Measurements from ENCODE around the gene DCUN1D4.
A peak's percentile ranks its signal among the peaks of the same experiment; 100 is the strongest.
"Not testable (repeated sequence)": the region's sequence is repeated elsewhere in the genome, so short reads cannot be mapped to it uniquely, and the experiment has no call there.

Gene DCUN1D4

DNA sequence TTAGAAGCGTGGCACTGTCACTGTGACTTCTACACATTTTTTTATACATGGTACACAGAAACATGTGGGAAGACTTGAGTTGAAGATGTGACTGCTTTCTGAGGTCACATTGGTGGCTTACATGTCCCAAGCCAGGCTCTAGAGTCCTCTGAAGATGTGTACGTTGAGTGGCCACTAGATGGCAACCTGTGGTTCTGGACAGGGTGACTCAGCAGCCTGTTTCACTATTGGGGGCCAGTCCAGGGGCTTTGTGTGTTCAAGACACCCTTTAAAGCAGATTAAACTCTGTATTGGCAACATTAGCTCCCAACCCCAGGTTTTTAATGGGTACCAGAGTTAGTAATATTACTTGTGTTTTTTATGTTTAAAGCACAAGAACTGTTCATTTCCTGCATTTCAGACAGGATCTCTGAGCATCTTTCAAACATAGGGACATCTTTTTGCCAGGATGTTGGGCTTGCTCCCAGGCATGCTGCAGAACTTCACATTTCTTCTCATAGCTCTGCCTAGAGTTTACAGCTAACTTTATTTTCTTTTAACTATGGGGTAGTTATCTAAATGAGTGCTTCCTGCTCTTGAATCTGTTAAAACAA lies 53.0 kb downstream of the DCUN1D4 start:
- peak; percentile 19 for DNase-seq

DNA sequence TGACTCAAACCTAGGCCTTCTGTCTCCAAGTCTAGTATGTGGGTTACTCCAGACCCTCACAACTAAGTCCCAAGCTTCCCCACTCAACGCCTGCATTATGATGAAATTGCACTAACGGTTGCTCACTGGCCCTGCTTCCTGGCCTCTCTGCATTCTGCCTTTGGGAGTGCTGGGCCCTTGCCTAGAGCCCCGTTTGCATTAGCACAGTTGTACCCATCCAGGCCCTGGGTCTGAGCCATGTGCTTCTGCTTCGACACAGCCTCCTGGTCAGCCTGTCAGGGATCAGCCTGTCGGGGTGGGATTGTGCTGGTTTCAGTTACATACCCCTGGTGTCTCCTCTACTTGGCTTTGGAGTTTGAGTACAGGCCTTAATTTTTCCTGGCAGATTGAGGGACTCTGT lies 58.4 kb downstream of the DCUN1D4 start:
- no peak for DNase-seq

DNA sequence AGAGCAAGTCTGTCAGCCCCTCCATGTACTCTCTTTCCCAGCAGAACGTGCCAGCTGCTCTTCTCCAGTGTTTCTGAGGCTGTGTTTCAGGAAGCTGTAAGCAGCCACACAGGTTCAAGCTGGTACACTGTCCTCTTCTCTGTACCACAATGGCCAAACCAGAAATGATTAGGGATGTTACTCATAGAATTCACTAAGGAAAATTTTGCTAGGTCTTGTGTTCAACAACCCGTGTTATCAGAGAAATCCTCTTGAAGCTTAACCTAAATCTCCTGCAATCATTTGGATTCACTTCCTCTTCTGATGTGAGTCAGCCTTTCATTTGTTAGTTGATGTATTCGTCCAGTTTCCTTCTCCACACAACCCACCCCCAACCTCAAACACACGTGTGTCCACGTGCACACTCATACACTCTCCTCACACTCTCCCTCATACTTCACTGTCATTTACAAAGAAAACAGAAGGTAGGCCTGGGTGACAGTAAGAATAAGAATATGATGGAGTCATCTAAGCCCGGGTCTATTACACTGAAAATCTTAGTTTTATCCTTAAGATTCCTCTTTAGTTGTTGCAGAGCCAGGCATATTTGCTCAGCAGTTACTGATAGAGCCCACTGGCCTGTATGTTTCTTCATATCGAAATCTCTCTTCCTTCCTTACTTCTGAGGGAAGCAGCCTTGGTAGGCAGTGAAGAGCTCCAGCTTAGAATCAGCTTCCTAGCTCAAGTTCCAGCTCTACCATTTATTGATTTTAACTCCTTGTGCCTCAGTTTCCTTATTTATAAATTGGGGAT lies 63.4 kb downstream of the DCUN1D4 start:
- DNase-seq, result no peak

DNA sequence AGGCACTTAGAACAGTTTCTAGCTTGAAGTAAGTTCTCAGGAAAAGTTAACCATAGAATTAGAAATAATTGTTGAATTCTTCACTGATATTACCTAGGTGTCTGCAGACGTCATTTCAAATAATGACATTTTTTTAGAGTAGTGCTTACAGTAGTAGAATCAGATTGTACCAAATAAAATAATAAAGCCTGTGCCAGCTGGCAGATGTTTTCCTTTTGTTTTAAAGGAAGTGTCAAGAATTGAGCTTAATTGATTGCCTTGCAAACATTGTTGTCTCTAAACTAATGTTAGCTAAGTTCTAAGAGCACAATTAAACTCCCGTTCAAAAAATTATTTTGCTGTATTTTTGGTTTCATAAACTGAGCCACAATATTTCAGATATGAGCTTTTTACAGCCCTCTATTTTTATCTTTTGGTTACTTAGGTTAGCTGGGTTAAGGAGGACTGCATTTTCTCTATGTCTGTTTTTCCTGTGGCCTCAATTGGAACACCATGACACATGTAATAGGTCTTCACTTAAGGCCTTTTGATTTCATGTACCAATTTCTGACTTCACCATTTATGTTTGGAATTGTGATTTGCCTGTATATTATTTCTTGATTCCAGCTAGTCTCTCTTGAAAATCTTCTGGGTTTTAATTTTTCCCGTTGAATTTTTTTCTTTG lies 64.2 kb downstream of the DCUN1D4 start:
- no peak for DNase-seq

- no peak for DNase-seq
These were observed 66.3 kb downstream of the DCUN1D4 start for GRCh38 chr4:51909236-51909703.

DNA sequence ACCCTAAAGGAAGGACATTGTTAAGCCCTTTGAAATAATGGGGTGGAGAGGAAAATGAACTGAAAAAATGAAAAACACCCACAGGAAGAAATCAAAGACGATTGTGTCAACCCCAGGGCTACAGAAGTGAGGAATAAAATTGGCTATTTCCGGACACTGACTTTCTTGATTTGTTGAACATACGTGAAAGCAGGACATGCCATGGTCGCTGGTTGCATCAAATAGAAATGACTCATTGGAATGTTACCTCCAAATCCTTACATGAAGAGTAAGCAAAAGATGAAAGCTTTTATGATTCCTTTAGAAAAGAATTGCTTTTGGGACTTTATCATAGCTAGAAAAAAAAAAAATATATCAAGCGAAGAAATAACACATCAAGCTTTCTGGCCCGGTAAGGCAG lies 75.3 kb downstream of the DCUN1D4 start:
- DNase-seq, result no peak

DNA sequence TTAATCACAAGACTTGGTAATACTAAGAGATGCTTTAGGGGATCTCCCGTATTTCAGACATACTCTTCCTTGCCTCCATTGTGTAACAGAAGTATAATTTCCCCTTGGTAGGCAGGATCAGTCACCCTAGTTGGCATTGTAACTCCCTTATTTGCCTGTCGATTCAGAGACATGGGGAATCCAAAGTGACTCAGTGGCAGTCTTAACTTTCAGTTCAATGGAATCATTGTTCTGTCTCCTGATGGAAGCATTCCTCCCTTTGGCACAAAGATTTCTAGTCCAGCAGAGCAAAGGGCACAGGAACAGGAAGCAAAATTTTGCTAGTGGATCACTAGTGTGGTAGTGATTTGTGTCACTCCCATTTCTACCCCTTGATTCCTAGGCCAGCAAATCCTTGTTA lies 80.4 kb downstream of the DCUN1D4 start:
- DNase-seq, result no peak

- no peak for DNase-seq
These were observed 82.4 kb downstream of the DCUN1D4 start for GRCh38 chr4:51925307-51925706.

DNA sequence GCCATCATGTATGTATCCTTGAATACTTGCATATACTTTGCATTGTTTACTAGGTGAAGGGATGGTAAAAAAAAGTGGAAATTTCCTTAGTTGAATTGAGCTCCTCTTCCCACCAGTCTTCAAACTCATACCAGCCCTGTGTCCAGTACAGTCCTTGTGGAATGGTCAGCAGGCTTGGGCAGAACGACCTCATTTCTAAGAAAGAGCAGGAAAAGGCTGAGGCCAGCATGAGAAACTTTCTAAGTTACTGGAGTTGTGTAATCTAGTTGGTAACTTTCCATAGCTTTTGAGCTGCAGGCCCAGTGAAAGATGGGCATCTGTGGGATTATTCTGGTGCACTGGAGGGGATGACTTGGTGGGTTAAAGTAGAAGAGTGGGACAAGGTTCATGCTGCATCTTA lies 87.6 kb downstream of the DCUN1D4 start:
- DNase-seq, result no peak

DNA sequence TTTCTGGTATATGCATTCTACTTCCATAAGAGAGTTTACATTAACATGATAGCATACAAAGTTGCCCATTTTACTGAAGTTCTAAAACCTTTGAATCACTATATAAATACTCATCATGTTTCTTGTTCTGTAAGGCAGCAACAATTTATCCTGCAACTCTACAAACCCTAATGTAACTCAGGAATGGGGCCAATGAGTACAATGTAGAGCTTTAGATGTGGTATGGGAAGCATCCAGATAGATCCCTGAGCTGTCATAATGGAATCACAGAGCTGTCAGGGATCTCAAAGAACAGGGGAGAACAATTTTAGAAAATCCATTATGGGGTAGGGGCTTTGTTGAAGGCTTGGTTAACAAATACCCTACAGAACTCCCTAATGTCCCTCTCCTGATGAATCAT lies 88.5 kb downstream of the DCUN1D4 start:
- no peak for DNase-seq

DNA sequence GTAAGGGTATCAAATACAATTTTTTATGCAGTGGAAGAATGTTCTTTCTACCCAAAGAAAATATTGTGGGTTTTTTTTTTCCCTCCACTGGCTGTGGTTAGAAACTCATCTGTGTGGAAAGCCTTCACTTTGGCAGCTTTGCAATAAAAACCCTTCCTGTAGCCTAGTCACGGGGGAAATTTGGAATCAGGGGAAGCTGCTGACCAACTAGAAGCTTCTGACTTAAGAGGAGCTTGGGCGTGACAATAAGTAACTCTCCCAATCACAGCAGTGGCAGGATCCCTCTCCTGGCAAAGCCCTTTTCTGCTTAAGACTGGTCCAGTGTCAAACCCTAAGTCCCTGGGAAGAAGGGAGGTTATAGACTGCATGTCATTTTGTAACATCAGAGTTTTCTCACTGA lies 89.3 kb downstream of the DCUN1D4 start:
- peak; percentile 81 for DNase-seq

- DNase-seq, result no peak
These were observed 89.7 kb downstream of the DCUN1D4 start for GRCh38 chr4:51932684-51933083.

- not testable (repeated sequence) for DNase-seq
These were observed 97.5 kb downstream of the DCUN1D4 start for GRCh38 chr4:51940460-51940859.

DNA sequence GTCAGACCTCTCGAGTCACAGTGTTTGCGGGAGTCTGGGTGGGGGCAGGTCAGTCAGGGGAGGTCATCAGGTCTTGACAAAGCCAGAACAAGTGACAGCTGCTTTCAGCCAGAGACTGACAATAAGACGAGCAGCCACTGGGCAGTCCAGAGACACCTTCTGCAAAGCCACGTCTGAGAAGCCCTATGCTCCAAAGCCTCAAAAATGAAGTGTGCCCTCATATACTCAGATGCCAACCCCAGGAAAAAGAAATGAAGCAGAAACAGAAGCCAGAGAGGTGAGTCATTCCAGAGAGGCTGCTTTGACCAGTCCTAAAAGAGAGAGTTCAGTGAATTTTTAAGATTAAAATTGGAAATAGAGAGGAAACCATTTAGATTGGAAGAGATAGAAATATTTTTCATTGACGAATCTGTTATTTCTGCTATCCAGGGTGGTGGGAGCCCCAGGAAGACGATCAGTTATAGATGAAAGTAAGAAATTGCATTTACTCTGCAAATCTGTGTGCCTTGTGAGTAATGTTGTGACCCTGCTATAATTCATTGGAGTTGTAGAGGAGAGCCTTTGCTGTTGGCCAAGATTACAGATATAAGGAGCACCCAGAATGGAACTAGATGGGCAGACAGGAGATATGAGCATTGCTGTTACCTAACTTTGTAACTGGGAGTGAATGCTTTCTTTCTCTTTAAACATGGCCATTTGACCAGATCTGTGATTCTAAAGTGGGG lies 99.3 kb downstream of the DCUN1D4 start:
- peak; percentile 58 for DNase-seq

GRCh38 chr4:51942833-51943215 lies 99.9 kb downstream of the DCUN1D4 start:
- no peak for DNase-seq

DNA sequence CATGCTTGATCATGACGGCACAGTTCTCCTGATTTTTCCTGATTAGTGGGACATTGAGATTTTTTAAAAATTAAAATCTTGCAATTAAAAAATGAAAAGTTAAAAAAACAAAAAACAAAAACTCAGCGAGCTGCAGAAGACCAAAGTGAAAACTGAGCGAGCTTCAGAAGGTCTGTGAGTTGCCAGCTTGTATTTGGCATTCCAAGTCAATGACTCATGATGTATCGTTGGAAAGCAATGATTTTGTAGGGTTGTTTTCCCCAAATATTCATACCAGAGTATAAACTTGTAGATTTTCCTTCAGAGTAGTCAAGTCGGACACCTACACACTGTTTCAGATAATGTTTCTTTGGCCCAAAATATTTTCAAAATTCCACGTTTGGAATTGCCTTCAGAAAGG lies 100.3 kb downstream of the DCUN1D4 start:
- peak; percentile 38 for DNase-seq

GRCh38 chr4:51958199-51958968 lies 115.4 kb downstream of the DCUN1D4 start:
- no peak for DNase-seq

GRCh38 chr4:51960486-51960885 lies 117.5 kb downstream of the DCUN1D4 start:
- no peak for DNase-seq

- DNase-seq, result peak; percentile 39
These were observed 121.0 kb downstream of the DCUN1D4 start for GRCh38 chr4:51963841-51964517.

- no peak for DNase-seq
These were observed 122.9 kb downstream of the DCUN1D4 start for GRCh38 chr4:51965862-51966261.
